ENCODE data around the gene TDRD7. TPM values are rescaled to one million over a fixed set of nuclear protein-coding genes. Genes with fewer than 3 reads are reported as not detected.

TDRD7 gene
- total and polyA plus RNA-seq, 2 of the 13 experiments (the other 11 are each of a cell fraction or from before 2014, with no cell fraction given) = 9.8 to 15.5 TPM

DNA sequence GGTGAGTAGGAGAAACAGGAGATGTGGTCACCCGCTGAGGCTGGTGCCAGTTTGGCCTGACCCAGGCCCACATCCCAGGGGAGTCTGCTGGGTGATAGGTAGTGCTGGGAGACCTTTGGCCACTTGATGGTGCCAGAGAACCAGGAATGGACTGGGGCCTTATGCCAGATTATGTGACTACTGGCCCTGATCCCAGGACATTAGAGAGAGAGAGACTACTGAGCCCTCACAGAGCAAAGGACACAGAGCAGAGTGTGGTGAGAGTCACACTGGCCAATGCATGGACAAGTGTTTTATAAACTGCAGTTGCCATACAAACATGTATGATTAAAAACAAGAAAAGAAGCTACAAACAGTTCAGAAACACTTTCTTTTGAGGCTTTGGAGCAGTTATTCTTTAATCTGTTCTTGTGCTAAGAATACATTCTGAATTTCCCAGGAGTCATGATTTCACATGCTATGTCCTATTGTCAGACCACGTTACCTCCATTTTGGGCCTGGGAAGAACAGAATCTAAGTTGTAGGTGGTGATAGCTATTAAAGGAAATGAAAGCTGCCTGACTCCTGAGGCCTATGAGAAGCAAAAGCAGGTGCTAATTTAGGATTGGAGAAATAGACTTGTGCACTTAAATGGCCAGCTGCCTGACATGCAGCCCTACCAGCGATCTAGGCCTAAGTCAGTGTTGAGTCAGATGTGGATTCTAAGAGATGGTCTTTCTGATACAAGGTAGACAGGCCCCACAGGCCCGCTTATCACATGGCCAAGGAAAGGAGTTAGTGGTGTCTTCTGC, 57.0 kb downstream of the TDRD7 start:
- no peaks in the 10 kb centered on the region for H3K4me1 ChIP-seq (ENCODE audit: insufficient read depth, low read length)
- H3K4me2 ChIP-seq (ENCODE audit: low read depth, low read length) = no peak overlapping the region
- ChIA-PET CTCF (ENCODE audit: low intra/inter-chr PET ratio, low total read pairs) (interaction anchor here (1.7 to 3.1 kb wide), 2 partner anchors 129 to 147 kb away, joined by 15 to 23 read pairs; no protein-coding TSS in a partner anchor), POLR2A (interaction anchor here (2.2 kb wide), 1 partner anchor 164 kb away, joined by 6 read pairs; the partner anchor contains the start of genes NCBP1 and TSTD2)
- peak; percentile 90 for FAIRE-seq
- ATAC-seq = peak; percentile 100
- intact Hi-C loops (cut with micrococcal nuclease; ENCODE audit: unreplicated experiment) = loop anchor here (1.0 kb wide), 2 partner anchors 129 to 146 kb away; no protein-coding TSS in a partner anchor
- BruUV-seq (replicated peaks) = no TSS peak
- H3K4me3 ChIP-seq (replicated peaks in 1 of 3; ENCODE audit: insufficient read depth in 1 of 3, low read depth in 2 of 3, low read length in 3 of 3) = no peak overlapping the region
- H3K9ac ChIP-seq (ENCODE audit: insufficient read depth, low read depth, low read length) = no peak overlapping the region
- no peaks in the 10 kb centered on the region for H4K20me1 ChIP-seq (ENCODE audit: insufficient read depth, low read length)
- 98% methylated on average over 4 of the region's 4 CpGs for WGBS (ENCODE audit: low lambda C conversion rate)
- H3K27me3 ChIP-seq (ENCODE audit: control insufficient read depth in 1 of 2, insufficient read depth in 2 of 2, low read length in 2 of 2) = no peaks in the 10 kb centered on the region
- DNase-seq (ENCODE audit: low spot score) = peak; percentile 67
- peaks cover 1 to 20% of the 10 kb centered on the region in 2 experiments; a peak in 4 of 5 replicates for H3K36me3 ChIP-seq (replicated peaks in 1 of 2; ENCODE audit: control insufficient read depth in 1 of 2, insufficient read depth in 2 of 2, low read length in 2 of 2)
- no peaks in the 10 kb centered on the region for H3K79me2 ChIP-seq (ENCODE audit: insufficient read depth, low read length)
- no peak overlapping the region for H3K27ac ChIP-seq (ENCODE audit: extremely low read length, insufficient read depth, low read length)
- no peaks in the 10 kb centered on the region for H3K9me3 ChIP-seq (ENCODE audit: low read length)
- H2AFZ ChIP-seq (ENCODE audit: low read length) = no peak overlapping the region
- in situ Hi-C loops (cut with HindIII; ENCODE audit: extremely low pct_ligation_motif_present, low pct_unique_long_range_greater_than_20kb) = loop anchor here (10.0 kb wide), 1 partner anchor 126 kb away; no protein-coding TSS in a partner anchor
- TF ChIP-seq SMC3 (IDR thresholded peaks at IDR 0.05; ENCODE audit: low read length) (peak; percentile 89), SNRNP70 (IDR thresholded peaks at IDR 0.05; ENCODE audit: low read depth, low read length) (no peak), SNAPC2 (CRISPR knock-in tag; IDR thresholded peaks at IDR 0.05) (no peak)
- TF ChIP-seq, protein P1, sequence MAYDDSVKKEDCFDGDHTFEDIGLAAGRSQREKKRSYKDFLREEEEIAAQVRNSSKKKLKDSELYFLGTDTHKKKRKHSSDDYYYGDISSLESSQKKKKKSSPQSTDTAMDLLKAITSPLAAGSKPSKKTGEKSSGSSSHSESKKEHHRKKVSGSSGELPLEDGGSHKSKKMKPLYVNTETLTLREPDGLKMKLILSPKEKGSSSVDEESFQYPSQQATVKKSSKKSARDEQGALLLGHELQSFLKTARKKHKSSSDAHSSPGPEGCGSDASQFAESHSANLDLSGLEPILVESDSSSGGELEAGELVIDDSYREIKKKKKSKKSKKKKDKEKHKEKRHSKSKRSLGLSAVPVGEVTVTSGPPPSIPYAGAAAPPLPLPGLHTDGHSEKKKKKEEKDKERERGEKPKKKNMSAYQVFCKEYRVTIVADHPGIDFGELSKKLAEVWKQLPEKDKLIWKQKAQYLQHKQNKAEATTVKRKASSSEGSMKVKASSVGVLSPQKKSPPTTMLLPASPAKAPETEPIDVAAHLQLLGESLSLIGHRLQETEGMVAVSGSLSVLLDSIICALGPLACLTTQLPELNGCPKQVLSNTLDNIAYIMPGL (CRISPR knock-in tag; IDR thresholded peaks at IDR 0.05; ENCODE audit: borderline replicate concordance in 1 of 2, low read depth in 1 of 2) = 0 out of 4 replicates have a peak, but pooled peaks of 1 of the 2 experiments have one; percentile 33
- TF ChIP-seq, protein P2, sequence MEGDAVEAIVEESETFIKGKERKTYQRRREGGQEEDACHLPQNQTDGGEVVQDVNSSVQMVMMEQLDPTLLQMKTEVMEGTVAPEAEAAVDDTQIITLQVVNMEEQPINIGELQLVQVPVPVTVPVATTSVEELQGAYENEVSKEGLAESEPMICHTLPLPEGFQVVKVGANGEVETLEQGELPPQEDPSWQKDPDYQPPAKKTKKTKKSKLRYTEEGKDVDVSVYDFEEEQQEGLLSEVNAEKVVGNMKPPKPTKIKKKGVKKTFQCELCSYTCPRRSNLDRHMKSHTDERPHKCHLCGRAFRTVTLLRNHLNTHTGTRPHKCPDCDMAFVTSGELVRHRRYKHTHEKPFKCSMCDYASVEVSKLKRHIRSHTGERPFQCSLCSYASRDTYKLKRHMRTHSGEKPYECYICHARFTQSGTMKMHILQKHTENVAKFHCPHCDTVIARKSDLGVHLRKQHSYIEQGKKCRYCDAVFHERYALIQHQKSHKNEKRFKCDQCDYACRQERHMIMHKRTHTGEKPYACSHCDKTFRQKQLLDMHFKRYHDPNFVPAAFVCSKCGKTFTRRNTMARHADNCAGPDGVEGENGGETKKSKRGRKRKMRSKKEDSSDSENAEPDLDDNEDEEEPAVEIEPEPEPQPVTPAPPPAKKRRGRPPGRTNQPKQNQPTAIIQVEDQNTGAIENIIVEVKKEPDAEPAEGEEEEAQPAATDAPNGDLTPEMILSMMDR (CRISPR knock-in tag; IDR thresholded peaks at IDR 0.05) = peak; percentile 95
- TF ChIP-seq, protein P3, sequence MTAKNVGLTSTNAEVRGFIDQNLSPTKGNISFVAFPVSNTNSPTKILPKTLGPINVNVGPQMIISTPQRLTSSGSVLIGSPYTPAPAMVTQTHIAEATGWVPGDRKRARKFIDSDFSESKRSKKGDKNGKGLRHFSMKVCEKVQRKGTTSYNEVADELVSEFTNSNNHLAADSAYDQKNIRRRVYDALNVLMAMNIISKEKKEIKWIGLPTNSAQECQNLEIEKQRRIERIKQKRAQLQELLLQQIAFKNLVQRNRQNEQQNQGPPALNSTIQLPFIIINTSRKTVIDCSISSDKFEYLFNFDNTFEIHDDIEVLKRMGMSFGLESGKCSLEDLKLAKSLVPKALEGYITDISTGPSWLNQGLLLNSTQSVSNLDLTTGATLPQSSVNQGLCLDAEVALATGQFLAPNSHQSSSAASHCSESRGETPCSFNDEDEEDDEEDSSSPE (CRISPR knock-in tag; IDR thresholded peaks at IDR 0.05) = no peak
- TF ChIP-seq, protein P4, sequence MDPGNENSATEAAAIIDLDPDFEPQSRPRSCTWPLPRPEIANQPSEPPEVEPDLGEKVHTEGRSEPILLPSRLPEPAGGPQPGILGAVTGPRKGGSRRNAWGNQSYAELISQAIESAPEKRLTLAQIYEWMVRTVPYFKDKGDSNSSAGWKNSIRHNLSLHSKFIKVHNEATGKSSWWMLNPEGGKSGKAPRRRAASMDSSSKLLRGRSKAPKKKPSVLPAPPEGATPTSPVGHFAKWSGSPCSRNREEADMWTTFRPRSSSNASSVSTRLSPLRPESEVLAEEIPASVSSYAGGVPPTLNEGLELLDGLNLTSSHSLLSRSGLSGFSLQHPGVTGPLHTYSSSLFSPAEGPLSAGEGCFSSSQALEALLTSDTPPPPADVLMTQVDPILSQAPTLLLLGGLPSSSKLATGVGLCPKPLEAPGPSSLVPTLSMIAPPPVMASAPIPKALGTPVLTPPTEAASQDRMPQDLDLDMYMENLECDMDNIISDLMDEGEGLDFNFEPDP (CRISPR knock-in tag; conservative IDR thresholded peaks at IDR 0.05) = 0 out of 2 replicates have a peak, but pooled peaks have one; percentile 15
- TF ChIP-seq, protein P5, sequence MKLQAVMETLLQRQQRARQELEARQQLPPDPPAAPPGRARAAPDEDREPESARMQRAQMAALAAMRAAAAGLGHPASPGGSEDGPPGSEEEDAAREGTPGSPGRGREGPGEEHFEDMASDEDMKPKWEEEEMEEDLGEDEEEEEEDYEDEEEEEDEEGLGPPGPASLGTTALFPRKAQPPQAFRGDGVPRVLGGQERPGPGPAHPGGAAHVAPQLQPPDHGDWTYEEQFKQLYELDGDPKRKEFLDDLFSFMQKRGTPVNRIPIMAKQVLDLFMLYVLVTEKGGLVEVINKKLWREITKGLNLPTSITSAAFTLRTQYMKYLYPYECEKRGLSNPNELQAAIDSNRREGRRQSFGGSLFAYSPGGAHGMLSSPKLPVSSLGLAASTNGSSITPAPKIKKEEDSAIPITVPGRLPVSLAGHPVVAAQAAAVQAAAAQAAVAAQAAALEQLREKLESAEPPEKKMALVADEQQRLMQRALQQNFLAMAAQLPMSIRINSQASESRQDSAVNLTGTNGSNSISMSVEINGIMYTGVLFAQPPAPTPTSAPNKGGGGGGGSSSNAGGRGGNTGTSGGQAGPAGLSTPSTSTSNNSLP (IDR thresholded peaks at IDR 0.05; ENCODE audit: low read depth, low read length) = peak; percentile 27; the same call in 1 of the 2 replicates

All from HepG2 (cell line).